Glutamatergic neuron (in vitro differentiated cells): ENCODE results near the gene DNMBP. TPM values are rescaled to one million over a fixed set of nuclear protein-coding genes. Genes with fewer than 3 reads are reported as not detected.

Experiments
- DNase-seq: peaks from one replicate; pipeline ENCODE4 v3.0.0; 2022
- H3K27ac Mint-ChIP-seq: one replicate; pipeline ENCODE4 v1.8.0; 2020; ENCODE audit warnings: mild to moderate bottlenecking, mixed read lengths, inconsistent platforms; ENCODE audit not compliant: unreplicated experiment
- H3K27me3 Mint-ChIP-seq: one replicate; pipeline ENCODE4 v1.8.0; 2020; ENCODE audit warnings: mild to moderate bottlenecking, moderate library complexity, mixed read lengths, inconsistent platforms; ENCODE audit not compliant: unreplicated experiment
- H3K36me3 Mint-ChIP-seq: one replicate; pipeline ENCODE4 v1.8.0; 2020; ENCODE audit warnings: mild to moderate bottlenecking, mixed read lengths, inconsistent platforms; ENCODE audit not compliant: unreplicated experiment
- H3K4me1 Mint-ChIP-seq: one replicate; pipeline ENCODE4 v1.8.0; 2020; ENCODE audit warnings: mild to moderate bottlenecking, low read depth, mixed read lengths, inconsistent platforms; ENCODE audit not compliant: unreplicated experiment
- H3K4me3 Mint-ChIP-seq: one replicate; pipeline ENCODE4 v1.8.0; 2020; ENCODE audit warnings: mild to moderate bottlenecking, mixed read lengths, inconsistent platforms; ENCODE audit not compliant: unreplicated experiment
- H3K9me3 Mint-ChIP-seq: one replicate; pipeline ENCODE4 v1.8.0; 2020; ENCODE audit warnings: mild to moderate bottlenecking, moderate library complexity, mixed read lengths, inconsistent platforms; ENCODE audit not compliant: unreplicated experiment
- CTCF ChIP-seq: fragments of 200-600 bp; sonication (generic); IDR thresholded peaks from one replicate; pipeline ENCODE4 v1.5.0; 2021; ENCODE audit not compliant: partially characterized antibody, unreplicated experiment
- total RNA-seq: library from RNA; stranded (reverse); fragmentation: NEBNext Ultra II Directional; extraction: Animal tissue kit (Norgen Biotek cat#: 25700); gene quantifications from one replicate; pipeline ENCODE4 v1.2.1, GENCODE V29; 2021; ENCODE audit not compliant: unreplicated experiment

Gene DNMBP
- total RNA-seq, 1 donor from 2014 or later, result 9.5 TPM

- no peaks in the 10 kb centered on the region for H3K4me1 Mint-ChIP-seq
- no peak overlapping the region for H3K27ac Mint-ChIP-seq
- TF ChIP-seq CTCF, result no peak
- H3K27me3 Mint-ChIP-seq, result peaks cover 1% of the 10 kb centered on the region
- peaks cover 11% of the 10 kb centered on the region for H3K36me3 Mint-ChIP-seq
- H3K9me3 Mint-ChIP-seq, result no peaks in the 10 kb centered on the region
- no peak overlapping the region for H3K4me3 Mint-ChIP-seq
- no peak for DNase-seq
These were observed 128.4 kb downstream of the DNMBP start for GRCh38 chr10:99881371-99881770.

- Mint-ChIP-seq H3K27ac (no peak overlapping the region), H3K4me3 (no peak overlapping the region)
These were observed 129.5 kb downstream of the DNMBP start for GRCh38 chr10:99880080-99880835.

GRCh38 chr10:99875473-99875872, 134.3 kb downstream of the DNMBP start:
- no peak for TF ChIP-seq CTCF
- peaks cover 3% of the 10 kb centered on the region for H3K9me3 Mint-ChIP-seq
- H3K27ac Mint-ChIP-seq, result no peak overlapping the region
- H3K4me3 Mint-ChIP-seq, result no peak overlapping the region
- DNase-seq, result no peak
- peaks cover 11% of the 10 kb centered on the region for H3K36me3 Mint-ChIP-seq
- no peaks in the 10 kb centered on the region for H3K4me1 Mint-ChIP-seq
- peaks cover 3% of the 10 kb centered on the region for H3K27me3 Mint-ChIP-seq

More at GRCh38 chr10:99880080-99880835, 129.5 kb downstream of the DNMBP start:
- H3K9me3 Mint-ChIP-seq, result no peaks in the 10 kb centered on the region
- H3K36me3 Mint-ChIP-seq, result peaks cover 11% of the 10 kb centered on the region
- no peak for TF ChIP-seq CTCF
- H3K4me1 Mint-ChIP-seq, result no peaks in the 10 kb centered on the region
- no peak for DNase-seq
- H3K27me3 Mint-ChIP-seq, result peaks cover 1% of the 10 kb centered on the region

GRCh38 chr10:99874341-99875085, 135.2 kb downstream of the DNMBP start:
- Mint-ChIP-seq H3K27ac (no peak overlapping the region), H3K4me1 (no peaks in the 10 kb centered on the region), H3K27me3 (peaks cover 3% of the 10 kb centered on the region), H3K4me3 (no peak overlapping the region), H3K9me3 (peaks cover 3% of the 10 kb centered on the region), H3K36me3 (peaks cover 4% of the 10 kb centered on the region)
- DNase-seq, result no peak
- TF ChIP-seq CTCF, result no peak

GRCh38 chr10:99873846-99874245, 135.9 kb downstream of the DNMBP start:
- Mint-ChIP-seq H3K27me3 (peaks cover 2% of the 10 kb centered on the region), H3K27ac (no peak overlapping the region)

More at GRCh38 chr10:99873846-99874245, 135.9 kb downstream of the DNMBP start:
- no peak for DNase-seq
- Mint-ChIP-seq H3K4me1 (no peaks in the 10 kb centered on the region), H3K9me3 (peaks cover 3% of the 10 kb centered on the region), H3K36me3 (peaks cover 4% of the 10 kb centered on the region), H3K4me3 (no peak overlapping the region)
- TF ChIP-seq CTCF, result no peak
